ENCODE data around the gene LCORL.
"Not testable (repeated sequence)": the region's sequence is repeated elsewhere in the genome, so short reads cannot be mapped to it uniquely, and the experiment has no call there.

Gene LCORL

GRCh38 chr4:17851959-17852358, 169.6 kb downstream of the LCORL start:
- DNase-seq (ENCODE audit: low read depth in 2 of 2): no peak

- DNase-seq (ENCODE audit: low read depth in 2 of 2): not testable (repeated sequence)
Measured at GRCh38 chr4:17850295-17850694, 171.3 kb downstream of the LCORL start.

DNA sequence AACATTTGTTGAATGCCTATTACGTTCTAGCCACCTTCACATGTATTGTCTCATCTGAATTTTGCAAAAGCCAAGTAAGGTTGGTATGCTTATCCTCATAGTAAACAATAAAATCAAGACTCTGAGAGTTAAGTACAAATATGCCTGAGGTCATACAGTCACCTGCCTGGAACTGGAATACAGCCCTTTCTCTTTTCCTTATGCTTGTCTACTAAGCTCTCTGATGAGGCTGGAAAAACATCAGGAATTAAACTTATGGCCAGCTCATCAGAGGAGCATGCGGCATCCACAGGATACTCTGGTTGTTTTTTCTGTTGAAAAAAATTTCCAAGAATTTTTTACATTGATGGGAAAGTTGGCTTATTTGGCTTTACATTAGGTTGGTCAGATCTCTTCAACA, 175.3 kb downstream of the LCORL start:
- no peak for DNase-seq (ENCODE audit: low read depth in 2 of 2)

GRCh38 chr4:17823871-17824669, 197.5 kb downstream of the LCORL start:
- DNase-seq (ENCODE audit: low read depth in 2 of 2): no peak

GRCh38 chr4:17817027-17817426, 204.5 kb downstream of the LCORL start:
- DNase-seq (ENCODE audit: low read depth in 2 of 2): no peak

- no peak for DNase-seq (ENCODE audit: low read depth in 2 of 2)
Measured at GRCh38 chr4:17816142-17816541, 205.4 kb downstream of the LCORL start.

- no peak for DNase-seq (ENCODE audit: low read depth in 2 of 2)
Measured at GRCh38 chr4:17814140-17814539, 207.4 kb downstream of the LCORL start.

DNA sequence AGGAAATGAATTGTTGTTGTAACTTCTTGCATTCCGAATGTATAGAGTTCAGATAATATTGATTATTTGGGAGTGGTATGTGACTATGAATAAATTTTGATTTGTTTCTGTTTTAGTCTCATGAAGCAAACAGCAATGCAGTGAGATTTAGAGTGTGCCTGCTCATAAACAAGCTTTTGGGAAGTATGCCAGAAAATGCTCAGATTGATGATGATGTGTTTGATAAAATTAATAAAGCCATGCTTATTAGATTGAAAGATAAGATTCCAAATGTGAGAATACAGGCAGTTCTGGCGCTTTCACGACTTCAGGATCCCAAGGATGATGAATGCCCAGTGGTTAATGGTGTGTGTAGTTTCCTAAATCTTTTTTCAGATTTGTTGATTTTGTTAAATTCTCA, 208.8 kb downstream of the LCORL start:
- no peak for DNase-seq (ENCODE audit: low read depth in 2 of 2)

- DNase-seq (ENCODE audit: low read depth in 2 of 2): no peak
Measured at GRCh38 chr4:17812125-17812524, 209.4 kb downstream of the LCORL start.

GRCh38 chr4:17811078-17811603, 210.4 kb downstream of the LCORL start:
- DNase-seq (ENCODE audit: low read depth in 2 of 2): no peak

DNA sequence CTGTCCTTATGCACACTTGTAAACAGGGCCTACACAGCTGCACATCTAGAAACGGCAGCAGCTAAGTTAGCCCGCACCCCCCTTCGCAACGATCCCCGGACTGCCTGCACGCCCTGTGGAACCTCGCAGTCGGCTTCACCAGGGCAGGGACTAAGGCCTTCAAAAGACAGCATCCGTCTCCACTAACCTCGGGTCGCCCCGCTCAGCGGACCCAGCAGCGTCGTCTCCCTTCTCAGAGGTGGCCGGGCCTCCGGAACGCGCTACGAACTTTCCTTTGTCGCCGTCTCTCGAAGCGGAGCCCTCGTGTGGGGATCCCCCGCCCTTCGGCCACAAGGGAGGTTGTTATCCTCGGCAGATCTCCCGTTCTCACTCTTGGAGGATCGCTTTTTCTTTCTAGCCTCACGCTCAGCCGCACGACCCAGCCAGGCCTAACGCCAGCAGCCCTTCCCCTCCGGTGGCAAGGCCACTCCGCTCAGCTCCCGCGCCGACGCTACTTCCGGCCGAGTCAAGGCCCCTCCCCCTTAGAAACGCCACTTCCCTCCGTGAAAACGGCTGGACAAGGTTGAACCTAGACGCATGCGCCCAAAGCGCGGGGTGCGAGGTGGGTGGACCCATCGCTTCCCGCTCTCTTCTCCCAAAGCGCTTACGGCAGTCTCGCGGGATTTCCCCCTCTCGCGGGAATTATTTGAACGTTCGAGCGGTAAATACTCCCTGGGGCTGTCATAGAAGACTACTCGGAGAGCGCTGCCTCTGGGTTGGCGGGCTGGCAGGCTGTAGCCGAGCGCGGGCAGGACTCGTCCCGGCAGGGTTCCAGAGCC, 211.1 kb downstream of the LCORL start, which contains the start of the genes DCAF16 and NCAPG:
DCAF16 (minus strand) TSS at position 498 of the 818 bp plus-strand sequence. CDS start 6,616 bp downstream, outside the sequence.
NCAPG (plus strand) TSS at position 720 of the 818 bp plus-strand sequence. CDS start 99 bp downstream, outside the sequence.
- DNase-seq (ENCODE audit: low read depth in 2 of 2): peak; percentile 98

DNA sequence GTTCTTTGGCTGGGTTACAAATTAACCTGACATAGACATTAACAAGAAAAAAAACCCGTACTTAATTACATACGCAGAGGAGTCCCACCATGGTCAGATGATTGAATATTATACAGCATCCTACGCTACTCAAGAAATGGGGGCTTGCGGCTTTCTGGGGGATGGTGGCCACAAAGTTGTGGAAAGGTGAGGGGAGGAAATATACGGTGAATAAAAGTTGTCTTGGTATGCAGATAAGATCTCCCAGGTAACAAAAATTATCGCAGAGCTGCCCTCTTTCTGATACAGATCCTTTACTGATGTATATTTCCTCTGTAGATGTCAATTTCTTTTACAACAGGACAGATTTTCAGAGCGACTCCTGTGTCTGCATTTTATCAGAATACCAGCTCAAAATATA, 211.9 kb downstream of the LCORL start:
- DNase-seq (ENCODE audit: low read depth in 2 of 2): no peak

- DNase-seq (ENCODE audit: low read depth in 2 of 2): no peak
Measured at GRCh38 chr4:17807446-17807845, 214.1 kb downstream of the LCORL start.

- DNase-seq (ENCODE audit: low read depth in 2 of 2): no peak
Measured at GRCh38 chr4:17805580-17806155, 215.9 kb downstream of the LCORL start.

DNA sequence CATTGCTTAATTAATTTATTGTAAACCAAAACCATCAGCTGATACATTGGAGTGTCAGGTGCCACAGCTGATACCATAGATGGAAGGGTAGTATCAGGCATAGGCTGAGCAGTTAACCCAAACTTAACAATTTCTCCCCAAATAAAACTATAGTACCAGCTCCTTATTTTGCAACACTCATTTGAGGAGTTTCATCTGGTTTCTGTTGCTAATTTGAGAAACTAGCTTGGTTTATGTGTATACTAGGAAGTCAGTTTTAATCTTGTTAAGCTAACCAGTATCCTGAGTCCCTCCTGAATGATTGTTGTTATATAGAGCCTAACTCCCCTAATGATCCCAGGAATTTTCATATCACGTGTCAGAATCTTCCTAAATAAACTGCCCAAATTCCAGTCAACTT, 223.7 kb downstream of the LCORL start:
- no peak for DNase-seq (ENCODE audit: low read depth in 2 of 2)

GRCh38 chr4:17794730-17795129, 226.8 kb downstream of the LCORL start:
- no peak for DNase-seq (ENCODE audit: low read depth in 2 of 2)

Measured in stimulated activated CD4-positive, alpha-beta T cell treated with anti-CD3 and anti-CD28 coated beads, Interleukin-15, amount 100 ng/mL, for 48 hours (primary cell).